ENCODE results near the gene PEX5L. TPM values are rescaled to one million over a fixed set of nuclear protein-coding genes. Genes with fewer than 3 reads are reported as not detected.

The PEX5L gene
- total RNA-seq, 1 experiment from 2014 or later: 0.33 TPM

DNA sequence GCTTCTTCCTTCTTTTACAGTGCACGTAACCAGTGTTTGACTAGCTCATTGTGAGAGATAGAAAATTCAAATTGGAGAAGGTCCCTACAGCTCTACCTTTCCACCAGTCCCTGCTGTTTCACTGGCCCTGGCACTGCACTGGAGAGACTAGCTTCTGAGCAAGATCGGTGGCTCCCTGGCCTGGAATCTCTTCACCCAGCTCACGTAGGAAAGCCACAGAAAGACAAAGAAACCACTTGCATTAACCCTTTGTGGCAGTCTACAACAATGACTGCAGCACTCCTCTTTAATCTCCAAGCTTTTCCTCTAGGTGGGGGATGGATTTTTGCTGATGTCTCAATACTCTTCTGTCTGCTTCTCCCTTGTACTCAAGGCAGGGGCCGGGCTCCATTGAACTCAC, 155.9 kb downstream of the PEX5L start:
- H3K4me3 ChIP-seq: no peak overlapping the region

DNA sequence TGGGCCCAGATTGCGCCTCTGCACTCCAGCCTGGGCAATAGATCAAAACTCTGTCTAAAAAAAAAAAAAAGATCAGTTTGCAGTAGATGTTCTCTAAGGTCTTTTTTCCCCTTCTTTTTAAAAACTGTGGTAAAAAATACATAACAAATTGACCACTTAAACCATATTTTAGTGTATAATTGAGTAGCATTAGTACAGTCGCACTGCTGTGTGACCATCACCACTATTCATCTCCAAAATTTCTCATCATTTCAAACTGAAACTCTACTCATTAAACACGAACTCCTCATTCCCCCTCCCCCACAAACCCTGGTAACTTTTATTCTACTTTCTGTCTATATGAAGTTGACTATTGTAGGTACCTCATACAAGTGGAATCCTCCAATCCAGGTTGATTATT, 160.3 kb downstream of the PEX5L start:
- DNase-seq: no peak
- no TSS peak for BruUV-seq (replicated peaks)
- Histone ChIP-seq H2AFZ (no peak overlapping the region), H3K36me3 (ENCODE audit: low read depth) (no peaks in the 10 kb centered on the region), H3F3A (ENCODE audit: insufficient read depth, low read depth) (no peaks in the 10 kb centered on the region), H3K79me2 (ENCODE audit: low read depth) (no peaks in the 10 kb centered on the region), H3K9me2 (ENCODE audit: insufficient read depth) (no peaks in the 10 kb centered on the region), H3K27me3 (ENCODE audit: insufficient read depth, low read depth) (no peaks in the 10 kb centered on the region), H3K4me3 (no peak overlapping the region), H3K4me2 (no peak overlapping the region), H3K27ac (no peak overlapping the region), H4K20me1 (ENCODE audit: insufficient read depth) (no peaks in the 10 kb centered on the region), H3K4me1 (replicated peaks; ENCODE audit: insufficient read depth) (no peaks in the 10 kb centered on the region), H3K9me3 (ENCODE audit: insufficient read depth, low read depth) (no peaks in the 10 kb centered on the region)
- intact Hi-C loops (cut with micrococcal nuclease; ENCODE audit: unreplicated experiment): no loop called here
- TF ChIP-seq, protein P1, sequence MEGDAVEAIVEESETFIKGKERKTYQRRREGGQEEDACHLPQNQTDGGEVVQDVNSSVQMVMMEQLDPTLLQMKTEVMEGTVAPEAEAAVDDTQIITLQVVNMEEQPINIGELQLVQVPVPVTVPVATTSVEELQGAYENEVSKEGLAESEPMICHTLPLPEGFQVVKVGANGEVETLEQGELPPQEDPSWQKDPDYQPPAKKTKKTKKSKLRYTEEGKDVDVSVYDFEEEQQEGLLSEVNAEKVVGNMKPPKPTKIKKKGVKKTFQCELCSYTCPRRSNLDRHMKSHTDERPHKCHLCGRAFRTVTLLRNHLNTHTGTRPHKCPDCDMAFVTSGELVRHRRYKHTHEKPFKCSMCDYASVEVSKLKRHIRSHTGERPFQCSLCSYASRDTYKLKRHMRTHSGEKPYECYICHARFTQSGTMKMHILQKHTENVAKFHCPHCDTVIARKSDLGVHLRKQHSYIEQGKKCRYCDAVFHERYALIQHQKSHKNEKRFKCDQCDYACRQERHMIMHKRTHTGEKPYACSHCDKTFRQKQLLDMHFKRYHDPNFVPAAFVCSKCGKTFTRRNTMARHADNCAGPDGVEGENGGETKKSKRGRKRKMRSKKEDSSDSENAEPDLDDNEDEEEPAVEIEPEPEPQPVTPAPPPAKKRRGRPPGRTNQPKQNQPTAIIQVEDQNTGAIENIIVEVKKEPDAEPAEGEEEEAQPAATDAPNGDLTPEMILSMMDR (conservative IDR thresholded peaks at IDR 0.05): no peak
- no peak for TF ChIP-seq EZH2 (IDR thresholded peaks at IDR 0.05; ENCODE audit: low read depth)
- POLR2A ChIA-PET (ENCODE audit: unreplicated experiment): no interaction called here
- CTCF ChIA-PET: no interaction called here

More for the DNA sequence above, 155.9 kb downstream of the PEX5L start:
- Histone ChIP-seq H3K27ac (no peak overlapping the region), H3K4me2 (no peak overlapping the region), H3K9me3 (ENCODE audit: insufficient read depth, low read depth) (no peaks in the 10 kb centered on the region), H2AFZ (no peak overlapping the region), H3K36me3 (ENCODE audit: low read depth) (no peaks in the 10 kb centered on the region), H3K4me1 (replicated peaks; ENCODE audit: insufficient read depth) (no peaks in the 10 kb centered on the region), H3K79me2 (ENCODE audit: low read depth) (no peaks in the 10 kb centered on the region), H4K20me1 (ENCODE audit: insufficient read depth) (no peaks in the 10 kb centered on the region), H3F3A (ENCODE audit: insufficient read depth, low read depth) (no peaks in the 10 kb centered on the region), H3K9me2 (ENCODE audit: insufficient read depth) (no peaks in the 10 kb centered on the region), H3K27me3 (ENCODE audit: insufficient read depth, low read depth) (no peaks in the 10 kb centered on the region)
- ChIA-PET CTCF (no interaction called here), POLR2A (ENCODE audit: unreplicated experiment) (no interaction called here)
- TF ChIP-seq EZH2 (IDR thresholded peaks at IDR 0.05; ENCODE audit: low read depth): no peak
- TF ChIP-seq, protein P1 (conservative IDR thresholded peaks at IDR 0.05): no peak
- DNase-seq: no peak
- intact Hi-C loops (cut with micrococcal nuclease; ENCODE audit: unreplicated experiment): no loop called here
- no TSS peak for BruUV-seq (replicated peaks)

DNA sequence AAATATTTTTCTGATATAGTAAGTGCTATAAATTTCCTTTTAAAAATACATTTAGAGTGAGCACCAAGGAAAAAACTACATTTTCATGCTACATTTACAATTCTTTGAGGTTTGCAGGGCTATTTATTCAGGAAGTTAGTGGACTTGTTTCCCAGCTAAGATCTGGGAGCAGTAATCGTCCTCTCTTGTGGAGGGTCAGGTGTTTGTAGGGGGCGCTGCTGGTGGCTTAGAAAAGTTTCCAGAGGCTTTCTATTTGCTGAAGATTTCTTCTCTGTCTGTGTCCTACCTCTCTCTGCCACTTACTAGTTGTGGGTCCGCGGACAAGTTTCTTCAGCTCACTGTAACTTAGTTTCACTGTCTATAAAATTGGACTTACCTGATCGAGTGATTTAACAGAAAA, 163.9 kb downstream of the PEX5L start:
- no TSS peak for BruUV-seq (replicated peaks)

More for the DNA sequence above, 163.9 kb downstream of the PEX5L start:
- no peaks in the 10 kb centered on the region for H3F3A ChIP-seq (ENCODE audit: insufficient read depth, low read depth)
- ChIA-PET CTCF (no interaction called here), POLR2A (ENCODE audit: unreplicated experiment) (no interaction called here)
- no peaks in the 10 kb centered on the region for H3K27me3 ChIP-seq (ENCODE audit: insufficient read depth, low read depth)
- no peak overlapping the region for H3K4me3 ChIP-seq
- no peaks in the 10 kb centered on the region for H3K9me3 ChIP-seq (ENCODE audit: insufficient read depth, low read depth)
- H3K36me3 ChIP-seq (ENCODE audit: low read depth): no peaks in the 10 kb centered on the region
- no peak overlapping the region for H2AFZ ChIP-seq
- TF ChIP-seq EZH2 (IDR thresholded peaks at IDR 0.05; ENCODE audit: low read depth): no peak
- TF ChIP-seq, protein P1 (conservative IDR thresholded peaks at IDR 0.05): no peak
- intact Hi-C loops (cut with micrococcal nuclease; ENCODE audit: unreplicated experiment): no loop called here
- H3K9me2 ChIP-seq (ENCODE audit: insufficient read depth): no peaks in the 10 kb centered on the region
- no peak overlapping the region for H3K27ac ChIP-seq
- H4K20me1 ChIP-seq (ENCODE audit: insufficient read depth): no peaks in the 10 kb centered on the region
- no peaks in the 10 kb centered on the region for H3K79me2 ChIP-seq (ENCODE audit: low read depth)
- H3K4me2 ChIP-seq: no peak overlapping the region
- H3K4me1 ChIP-seq (replicated peaks; ENCODE audit: insufficient read depth): no peaks in the 10 kb centered on the region
- DNase-seq: no peak

Data from PC-9 (cell line).